GM21528 (cell line): ENCODE measurements around the gene HOXB1.

Experiments
- ATAC-seq: cut with Tn5 transposase; IDR thresholded peaks from one replicate; pipeline ENCODE4 v1.9.1; 2021; ENCODE audit warnings: mild to moderate bottlenecking, moderate library complexity; ENCODE audit not compliant: unreplicated experiment, low FRiP score

Gene HOXB1

DNA sequence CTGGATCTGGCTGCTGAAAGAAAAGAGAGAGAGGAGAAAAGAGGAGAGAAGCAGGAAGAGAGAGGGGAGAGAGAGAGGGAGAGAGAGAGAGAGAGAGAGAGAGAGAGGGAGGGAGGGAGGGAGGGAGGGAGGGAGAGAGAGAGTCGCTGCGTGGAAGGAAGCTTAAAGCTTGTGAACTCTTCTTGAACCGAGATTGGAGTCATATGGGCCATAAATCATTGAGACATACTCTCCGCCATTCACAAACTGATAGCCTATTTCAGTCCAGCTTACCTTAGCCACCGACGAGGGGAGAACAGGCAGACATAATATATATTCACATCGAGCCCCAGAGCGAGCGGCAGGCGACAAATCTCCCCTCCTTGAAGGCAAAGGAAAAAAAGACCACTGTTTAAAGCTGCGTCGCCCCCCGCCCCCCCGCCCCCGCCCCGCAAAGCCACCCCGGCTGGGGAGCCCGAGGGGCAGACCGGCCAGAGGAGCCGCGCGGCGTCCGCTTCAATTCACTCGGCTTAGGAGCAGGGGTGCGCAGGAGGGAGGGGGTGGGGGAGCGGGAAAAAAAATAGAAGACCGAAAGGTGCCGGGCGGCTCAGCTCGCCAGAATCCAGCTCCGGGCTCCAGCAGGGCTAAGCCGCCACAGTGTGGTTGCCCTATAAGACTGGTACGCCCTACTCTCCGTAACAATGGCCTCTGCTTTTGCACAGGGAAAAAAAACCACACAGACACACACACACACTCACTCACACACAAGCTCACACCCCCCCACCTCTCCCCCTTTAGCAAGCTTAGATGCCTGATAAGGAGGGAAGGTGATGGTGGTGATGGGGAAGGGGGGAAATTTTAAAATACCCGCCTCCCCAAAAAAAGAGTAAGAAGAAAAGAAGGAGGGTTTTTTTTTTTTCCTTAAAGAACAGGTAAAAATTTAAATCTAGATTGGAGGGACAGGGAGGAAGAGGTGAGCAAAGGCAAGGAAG lies 24.7 kb upstream of the HOXB1 start:
- no peak for ATAC-seq

DNA sequence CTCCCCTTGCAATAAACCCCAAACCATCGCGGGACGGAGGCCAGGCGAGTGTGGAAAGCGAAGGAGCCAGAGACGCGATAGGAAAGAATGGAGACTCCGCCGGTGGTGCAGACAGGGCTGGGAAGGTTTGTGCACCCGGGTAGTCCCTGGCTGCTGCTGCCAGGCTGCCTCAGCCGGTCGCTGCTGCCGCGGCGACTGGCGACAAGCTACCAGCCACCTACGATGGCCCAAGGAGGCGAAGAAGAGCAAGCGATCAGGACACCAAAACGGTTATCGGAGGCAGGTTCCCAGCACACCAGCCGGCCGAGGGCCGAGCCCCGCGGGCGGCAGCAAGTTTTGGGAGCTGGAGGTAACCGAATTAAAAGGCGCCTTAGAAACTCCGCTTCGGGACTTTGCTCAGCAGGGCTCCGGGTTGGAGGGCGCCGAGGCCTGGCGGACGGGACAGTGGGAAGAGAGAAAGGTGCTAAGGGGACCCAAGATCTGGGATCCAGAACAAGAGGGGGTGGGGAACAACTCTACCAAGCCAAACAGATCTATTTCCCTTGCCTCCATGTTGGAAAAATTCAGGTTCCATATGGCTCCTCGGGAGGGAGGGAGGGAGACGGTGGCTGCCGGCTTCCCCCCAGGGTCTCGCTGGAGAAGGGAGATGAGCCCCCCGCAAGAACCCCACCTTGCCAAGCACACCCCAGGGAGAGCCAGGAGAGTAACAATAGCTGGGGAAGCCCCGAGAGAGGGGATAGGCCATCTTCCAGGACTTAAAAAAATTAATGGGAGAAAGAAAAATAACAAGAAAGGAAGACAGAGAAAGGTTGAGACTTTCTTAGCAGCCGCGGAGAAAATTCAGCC lies 23.8 kb upstream of the HOXB1 start:
- ATAC-seq: no peak

DNA sequence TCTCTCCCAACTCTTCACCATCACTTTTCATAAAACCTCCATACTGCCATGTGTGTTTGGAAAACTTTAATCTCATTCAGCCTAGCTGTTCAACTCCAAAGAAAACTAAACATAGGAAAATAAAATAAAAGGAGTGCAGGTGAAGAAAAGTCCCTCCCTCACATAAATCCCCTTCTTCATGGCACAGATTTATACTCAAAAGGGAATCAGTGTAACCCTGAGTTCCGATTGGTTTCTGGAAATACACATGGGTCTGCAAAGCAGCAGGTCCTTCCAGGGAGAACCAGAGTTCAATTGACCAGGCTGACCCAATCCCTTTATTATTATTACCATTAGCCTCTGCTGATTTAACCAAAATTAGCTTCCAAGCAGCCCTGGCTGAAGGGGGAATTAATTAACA lies 23.0 kb upstream of the HOXB1 start:
- ATAC-seq: no peak

DNA sequence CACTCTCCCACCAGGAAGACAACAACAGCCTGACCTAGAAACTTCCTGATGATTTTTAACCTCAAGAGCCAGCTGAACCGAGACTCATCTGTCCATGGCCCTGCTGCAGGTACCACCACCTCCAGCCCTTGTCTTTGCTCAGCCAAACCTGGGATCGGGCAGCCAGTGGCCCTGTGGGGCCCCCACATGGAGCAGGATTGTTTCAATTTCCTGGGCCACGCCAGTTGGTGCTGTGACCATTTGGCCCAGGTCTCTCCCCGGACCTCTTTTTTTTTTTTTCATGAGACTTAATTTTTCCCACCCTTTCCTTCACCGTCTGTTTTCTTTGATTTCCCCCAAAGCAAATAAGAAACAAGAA lies 22.4 kb upstream of the HOXB1 start:
- no peak for ATAC-seq

DNA sequence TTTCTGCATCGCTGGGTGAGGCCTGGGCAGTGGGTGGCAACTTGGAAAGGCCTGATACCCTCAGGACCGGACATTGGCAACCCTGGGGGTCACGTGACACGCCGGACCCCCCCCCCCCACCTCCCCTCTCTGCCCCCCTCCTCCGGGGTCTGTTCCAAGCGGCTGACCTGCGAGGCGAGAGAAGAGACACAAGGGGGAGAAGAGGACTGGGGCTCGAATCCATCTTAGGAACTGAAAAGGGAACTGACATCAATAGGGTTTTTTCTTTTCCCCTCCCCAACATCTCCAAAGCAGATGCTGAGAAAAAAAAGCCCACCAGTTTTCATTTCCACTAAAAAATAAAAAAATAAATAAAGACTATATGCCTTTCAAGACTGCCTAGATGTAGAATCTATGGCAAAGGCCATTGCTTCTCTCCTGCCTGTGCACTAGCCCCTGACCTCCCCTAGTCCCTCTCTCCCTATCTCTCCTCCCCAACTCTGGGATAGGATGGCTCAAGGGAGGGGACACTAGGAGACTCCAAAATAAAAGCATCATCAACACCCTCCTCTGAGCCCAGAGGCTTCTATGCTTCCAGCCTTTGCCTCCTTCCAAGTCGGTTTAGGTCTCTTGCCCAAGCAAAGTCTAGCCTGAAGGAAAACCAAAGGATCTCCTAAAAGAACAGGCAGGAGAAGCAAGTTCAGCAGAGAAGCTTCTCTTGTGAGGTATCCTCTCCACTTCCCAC lies 21.8 kb upstream of the HOXB1 start:
- no peak for ATAC-seq

DNA sequence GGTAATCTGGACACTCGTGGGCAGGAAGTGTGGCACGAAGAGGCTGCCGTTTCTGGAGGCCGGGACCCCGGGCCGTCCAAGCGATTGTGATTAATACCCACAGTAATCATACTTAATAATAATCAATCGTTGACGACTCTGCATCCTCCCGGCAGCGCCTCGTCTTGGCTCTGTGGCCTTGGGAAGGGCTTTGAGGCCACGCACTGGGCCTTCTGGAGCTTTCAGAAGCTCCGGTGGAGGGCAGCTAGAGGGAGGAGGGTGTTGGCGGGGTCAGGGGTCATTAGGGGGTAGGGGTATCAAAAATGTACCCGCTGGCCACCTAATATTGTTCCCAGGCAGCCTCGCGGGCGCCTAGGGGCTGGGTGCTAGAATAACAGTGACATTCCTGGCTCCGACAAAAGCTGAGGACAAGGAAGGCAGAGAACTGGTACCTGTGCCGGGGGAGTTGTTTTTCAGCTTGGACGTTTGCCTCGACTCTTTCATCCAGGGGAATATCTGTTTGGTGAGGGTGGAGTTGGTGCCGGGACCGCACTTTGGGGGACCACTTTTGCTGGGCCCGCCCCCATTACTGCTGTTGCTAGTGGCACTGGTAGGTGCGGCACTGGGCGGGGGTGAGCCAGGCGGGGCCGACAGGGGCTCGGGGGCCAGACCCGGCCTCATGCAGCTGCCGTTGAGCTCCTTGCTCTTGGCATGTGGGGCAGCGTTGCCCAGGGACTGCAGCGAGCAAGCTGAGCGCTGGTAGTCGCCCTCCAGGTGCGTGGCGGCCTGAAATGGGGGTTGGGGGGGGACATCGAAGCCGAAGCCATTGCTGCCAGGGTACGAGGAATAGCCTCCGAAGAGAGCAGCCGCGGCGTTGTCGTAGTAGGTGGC lies 21.0 kb upstream of the HOXB1 start:
- ATAC-seq: no peak

DNA sequence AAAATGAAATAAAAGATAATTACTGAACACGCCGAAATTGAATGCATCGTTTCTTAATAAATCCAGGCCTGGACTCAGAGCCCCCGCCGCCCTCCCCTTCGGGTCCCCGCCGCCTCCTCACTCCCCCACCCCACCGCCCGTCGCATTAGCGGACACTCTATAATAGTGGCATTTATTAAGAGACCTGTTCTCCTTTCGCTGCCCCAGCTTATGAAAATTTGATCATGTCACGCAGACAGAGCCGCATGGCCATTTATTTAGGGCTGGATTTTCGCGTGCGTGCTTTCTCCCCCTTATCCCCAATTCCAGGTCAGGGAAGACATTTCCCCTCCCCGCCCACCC lies 20.4 kb upstream of the HOXB1 start:
- no peak for ATAC-seq

DNA sequence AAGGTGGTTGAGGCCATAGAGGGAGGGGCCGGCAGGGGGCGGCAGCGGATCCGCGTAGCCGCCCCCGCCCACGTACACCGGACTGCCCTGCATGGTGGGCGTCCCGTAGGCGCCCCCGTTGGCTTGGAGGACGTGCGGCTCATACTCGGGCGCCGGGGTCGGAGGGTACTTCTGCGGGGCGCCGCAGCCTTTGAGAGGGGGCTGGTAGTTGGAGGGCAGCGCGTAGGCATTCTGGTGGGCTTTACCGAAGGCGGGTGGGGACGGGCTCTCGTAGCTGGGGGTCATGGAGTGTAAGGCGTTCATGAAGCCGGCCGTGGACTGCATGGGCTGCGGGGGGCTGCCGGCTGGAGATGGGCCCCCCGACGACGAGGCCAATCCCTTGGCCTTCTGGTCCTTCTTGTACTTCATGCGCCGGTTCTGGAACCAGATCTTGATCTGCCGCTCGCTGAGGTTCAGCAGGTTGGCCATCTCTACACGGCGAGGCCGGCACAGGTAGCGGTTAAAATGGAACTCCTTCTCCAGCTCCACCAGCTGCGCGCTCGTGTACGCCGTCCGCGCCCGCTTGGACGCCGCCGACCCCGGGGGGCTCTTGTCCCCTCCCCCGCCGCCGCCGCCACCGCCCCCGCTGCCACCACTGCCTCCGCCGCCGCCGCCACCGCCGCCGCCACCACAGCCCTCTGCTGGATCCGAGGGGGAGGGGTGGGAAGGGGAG lies 19.8 kb upstream of the HOXB1 start:
- ATAC-seq: no peak

DNA sequence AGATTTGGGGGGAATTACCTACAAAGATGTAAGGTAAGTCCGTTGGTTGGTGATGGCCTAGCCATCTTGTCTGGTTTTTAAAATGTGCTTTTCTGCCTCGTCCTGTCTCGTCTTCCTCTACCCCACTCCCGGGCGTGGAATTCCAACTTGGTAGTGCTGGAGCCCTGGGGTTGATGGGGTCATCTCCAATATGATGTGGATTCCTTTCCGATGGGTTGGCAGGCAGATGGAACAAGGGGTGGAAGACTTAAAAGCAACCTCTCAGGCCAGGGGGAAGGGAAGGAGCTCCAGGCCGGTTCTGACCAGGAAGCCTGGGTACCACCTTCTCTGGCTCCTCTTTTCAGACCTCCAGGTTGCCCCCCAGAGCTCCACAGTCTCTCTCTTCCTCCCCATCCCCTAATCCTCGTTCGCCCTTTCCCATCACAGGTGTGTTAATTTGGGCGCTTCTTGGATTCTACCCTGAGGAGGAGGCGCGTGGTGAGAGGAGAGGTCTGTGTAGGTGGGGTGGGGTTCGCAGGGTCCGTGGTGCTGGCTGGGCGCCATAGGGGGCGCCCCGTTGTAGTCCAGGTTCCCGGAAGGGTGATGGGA lies 19.2 kb upstream of the HOXB1 start:
- ATAC-seq: no peak

DNA sequence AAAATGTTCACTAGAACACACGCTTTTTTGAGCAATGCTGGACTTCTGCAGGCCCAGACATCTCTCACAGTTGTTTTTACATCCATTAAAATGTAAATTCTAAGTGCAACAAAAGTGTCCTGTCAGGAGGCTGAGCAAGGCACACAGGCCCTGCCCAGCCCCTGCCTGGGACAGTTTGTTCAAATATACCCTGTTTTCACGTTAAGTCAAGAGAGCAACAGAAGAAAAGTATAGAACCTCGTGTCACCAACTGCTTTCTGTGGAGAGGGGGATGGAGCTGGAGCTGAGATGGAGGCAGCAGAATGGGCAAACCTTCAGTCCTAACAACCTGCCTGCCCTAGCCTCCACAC lies 18.4 kb upstream of the HOXB1 start:
- no peak for ATAC-seq

DNA sequence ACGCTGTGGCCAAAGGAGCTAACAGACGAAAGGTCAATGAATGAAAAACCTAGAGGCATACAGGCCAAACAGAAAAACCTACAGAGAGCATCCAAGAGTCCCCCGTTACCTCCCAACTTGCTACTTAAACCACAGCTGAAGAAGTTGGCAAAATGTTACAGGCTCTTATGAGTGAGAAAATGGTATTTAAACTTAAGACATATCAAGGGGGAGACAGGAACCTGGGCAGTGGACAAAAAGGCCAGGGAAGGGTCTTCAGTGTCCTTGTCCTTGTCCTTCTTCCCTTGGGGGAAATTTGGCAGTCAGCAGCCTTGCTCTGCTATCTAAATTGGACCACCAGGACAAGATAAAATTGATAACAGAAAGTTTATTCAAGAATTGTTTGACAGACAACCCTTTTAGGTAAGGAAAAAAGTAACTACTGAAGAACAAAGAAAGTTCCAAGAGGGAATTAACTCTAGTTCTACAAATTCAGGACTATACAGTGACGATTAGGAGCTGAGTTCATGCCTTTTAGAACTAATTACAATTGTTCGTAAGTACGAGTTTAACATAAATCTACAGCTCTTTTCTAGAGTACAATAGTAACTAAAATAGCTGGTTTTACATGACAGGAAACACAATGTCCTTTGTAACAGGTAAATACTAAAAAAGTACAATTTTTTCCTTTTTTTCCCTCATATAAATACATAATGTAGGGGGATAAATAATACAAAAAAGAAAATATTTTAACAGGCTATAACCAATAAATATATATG lies 17.9 kb upstream of the HOXB1 start:
- ATAC-seq: no peak

DNA sequence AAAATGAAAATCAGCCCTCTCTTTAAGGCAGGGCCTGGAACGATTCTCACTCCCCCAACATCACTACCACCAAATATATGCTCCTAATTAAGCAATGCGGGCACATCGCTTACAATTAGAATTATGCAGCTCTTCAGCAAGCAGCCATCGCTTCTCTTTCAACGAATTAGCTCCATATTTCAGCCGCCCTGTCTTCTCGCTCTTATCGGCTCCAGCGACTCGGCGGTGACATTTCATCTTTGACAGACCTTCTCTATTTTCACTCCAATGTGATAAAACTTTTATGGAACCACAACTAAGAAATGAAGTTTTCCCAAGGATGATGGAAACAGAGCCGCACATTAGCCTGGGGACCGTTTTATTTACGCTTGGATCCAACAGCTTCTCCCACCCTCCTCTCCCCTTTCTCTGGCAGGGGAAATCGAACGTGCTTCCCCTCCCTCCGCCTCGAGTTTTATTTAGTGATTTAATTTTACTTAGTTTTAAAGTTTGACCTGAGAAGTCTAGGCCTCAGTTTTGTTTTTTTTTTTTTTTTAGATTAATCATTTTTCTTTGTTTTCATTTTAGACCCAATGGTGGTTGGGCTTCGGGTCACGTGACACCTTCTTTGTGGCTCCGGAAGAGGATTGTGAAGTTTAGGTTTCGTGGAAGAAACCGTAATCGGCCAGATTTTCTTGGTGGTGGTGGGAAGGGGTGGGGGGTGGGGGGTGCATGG lies 17.2 kb upstream of the HOXB1 start:
- no peak for ATAC-seq

DNA sequence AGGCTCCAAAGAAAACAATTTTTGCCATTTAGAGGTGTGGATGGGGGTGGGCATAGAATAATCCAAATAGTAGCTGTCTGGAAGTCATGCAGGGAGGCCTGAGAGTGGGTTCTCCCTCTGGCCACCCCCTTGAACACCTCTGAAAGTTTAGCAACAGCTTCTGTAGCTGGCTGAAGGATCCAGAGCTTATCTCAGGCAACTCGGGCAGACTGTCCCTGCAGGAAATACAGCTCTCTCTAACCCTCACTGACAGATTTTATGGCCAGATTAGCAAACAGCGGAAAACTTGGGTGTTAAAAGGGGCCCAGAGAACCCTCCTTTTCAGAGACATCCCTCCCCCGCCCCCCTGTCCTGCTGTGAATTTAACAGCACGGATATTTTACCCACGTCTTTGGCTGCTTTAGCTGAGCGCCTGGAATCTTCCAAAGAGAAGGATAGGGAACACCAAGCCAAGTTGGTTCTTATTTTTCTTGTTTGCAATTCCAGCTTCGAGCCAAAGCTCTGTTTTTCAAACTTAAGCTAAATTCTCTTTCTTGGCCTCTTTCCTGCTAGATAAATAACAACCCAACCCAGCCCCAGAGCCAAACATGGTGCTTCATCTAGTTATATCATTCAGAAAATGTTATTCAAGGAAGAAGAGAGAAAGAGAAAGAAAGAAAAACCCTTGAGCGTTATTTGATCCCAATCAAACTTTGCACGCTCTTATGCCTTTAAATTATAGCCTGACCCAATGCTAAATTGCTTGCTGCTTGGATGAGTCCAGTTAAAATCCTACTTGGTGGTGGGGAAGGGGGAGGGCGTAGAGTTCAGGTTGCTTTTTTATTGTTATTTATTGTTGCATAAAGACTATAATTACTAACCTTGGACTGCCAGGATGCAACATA lies 16.4 kb upstream of the HOXB1 start:
- no peak for ATAC-seq

DNA sequence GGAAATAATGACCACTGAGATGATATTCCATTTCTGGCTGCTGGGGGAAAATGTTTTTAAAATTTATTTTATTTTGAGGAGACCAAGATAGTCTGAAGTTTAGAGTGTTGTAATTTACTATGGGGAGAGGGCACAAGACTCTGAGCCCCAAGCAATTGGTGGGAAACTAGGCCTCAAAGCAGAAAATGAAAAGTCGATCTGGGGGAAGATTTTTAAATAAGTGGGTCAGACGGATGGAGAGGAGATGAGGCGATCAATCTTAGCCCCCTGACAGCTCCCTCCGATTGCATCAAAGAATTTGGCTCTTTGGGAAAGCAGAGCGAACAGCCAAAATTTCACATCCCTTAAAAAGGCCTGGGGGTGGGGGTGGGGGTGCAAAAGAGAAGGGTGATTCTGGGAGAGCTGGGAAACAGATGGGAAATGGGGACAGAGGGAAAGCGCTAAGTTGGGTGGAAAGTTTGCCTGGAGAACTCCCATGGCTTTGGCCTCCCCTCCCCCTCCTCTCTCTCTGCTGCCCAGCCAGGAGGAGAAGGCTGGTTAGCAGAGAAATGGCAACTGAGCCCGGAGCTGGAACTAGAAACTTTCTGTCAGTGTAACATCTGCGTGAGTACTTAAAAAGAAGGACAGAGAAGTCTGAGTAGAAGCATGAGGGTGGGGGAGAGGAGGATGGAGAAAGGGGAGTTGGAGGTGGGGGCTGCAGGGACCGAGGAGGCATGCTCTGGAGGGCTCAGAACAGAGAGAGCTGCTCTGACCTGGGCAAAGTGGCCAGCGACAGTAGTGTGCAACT lies 15.5 kb upstream of the HOXB1 start:
- no peak for ATAC-seq

DNA sequence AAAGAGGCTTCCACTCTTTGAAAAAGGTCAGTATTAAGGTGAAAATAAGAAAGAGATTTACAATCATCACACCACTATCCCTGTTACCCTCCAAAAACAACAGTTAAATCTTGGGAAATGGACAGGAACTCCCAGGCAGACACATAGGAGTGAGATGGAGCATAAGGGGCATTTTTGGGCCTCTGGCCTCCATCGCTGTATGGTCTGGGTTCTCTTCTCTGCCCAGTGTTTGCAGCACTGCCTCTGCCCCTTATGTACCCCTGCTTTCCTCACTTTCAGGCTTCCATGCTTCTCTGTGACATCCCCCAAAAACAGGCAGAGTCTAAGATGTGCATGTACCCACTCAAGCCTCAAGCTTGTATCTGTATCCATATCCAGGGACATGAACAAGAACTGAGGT lies 14.7 kb upstream of the HOXB1 start:
- ATAC-seq: no peak

DNA sequence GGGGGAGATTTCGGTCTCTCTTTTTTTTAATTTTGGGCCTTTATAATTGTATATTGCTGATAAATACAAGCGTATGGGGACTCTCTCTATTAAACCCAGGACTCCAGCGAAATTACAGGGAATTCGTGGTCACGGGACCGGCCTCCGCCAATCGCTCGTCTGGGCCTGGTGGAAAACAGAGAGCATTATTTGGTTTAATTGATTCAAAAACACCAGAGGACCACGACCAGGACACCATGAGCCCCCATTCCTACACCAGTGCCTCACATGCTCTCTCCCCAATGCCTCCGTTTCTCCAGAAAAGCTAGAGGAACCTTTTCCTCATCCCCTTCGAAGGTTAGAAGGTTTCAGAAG lies 14.2 kb upstream of the HOXB1 start, which contains the start of gene HOXB2:
Gene HOXB2 (minus strand): TSS at position 88 of the 354 bp plus-strand sequence. CDS start 198 bp downstream, outside the sequence.
- ATAC-seq: no peak
